ENCODE data around the gene SVOPL. TPM values are rescaled to one million over a fixed set of nuclear protein-coding genes. Genes with fewer than 3 reads are reported as not detected.
A peak's percentile ranks its signal among the peaks of the same experiment; 100 is the strongest.

SVOPL gene
- total and polyA plus RNA-seq, 4 donors: 0.33 TPM; not detected in 3

GRCh38 chr7:138568655-138569054, 132.5 kb downstream of the SVOPL start:
- Histone ChIP-seq H3K36me3 (ENCODE audit: control insufficient read depth in 4 of 4, insufficient read depth in 3 of 4, low read depth in 1 of 4, low read length in 3 of 4) (peaks cover 2 to 33% (median 29%) of the 10 kb centered on the region in 4 donors), H3K9me3 (ENCODE audit: control insufficient read depth in 4 of 4, low read length in 3 of 4) (peaks cover 0 to 6% (median 2%) of the 10 kb centered on the region in 4 donors), H3K4me3 (ENCODE audit: low read depth in 1 of 3, low read length in 3 of 3) (no peak overlapping the region), H3K27ac (ENCODE audit: low read depth in 1 of 2, low read length in 2 of 2) (no peak overlapping the region), H3K27me3 (ENCODE audit: control insufficient read depth in 4 of 4, insufficient read depth in 4 of 4, low read length in 3 of 4) (no peaks in the 10 kb centered on the region), H3K4me1 (ENCODE audit: control insufficient read depth in 4 of 4, insufficient read depth in 4 of 4, low read length in 3 of 4) (peaks cover 8 to 27% (median 12%) of the 10 kb centered on the region in 4 donors), H3K9ac (ENCODE audit: low read depth in 1 of 2, low read length in 2 of 2) (no peak overlapping the region)
- WGBS: 95% methylated on average over 2 of the region's 2 CpGs
- DNase-seq (ENCODE audit: low spot score): no peak
- TF ChIP-seq RAD21 (IDR thresholded peaks at IDR 0.05) (no peak), TAF1 (conservative IDR thresholded peaks at IDR 0.05) (no peak), CTCF (IDR thresholded peaks at IDR 0.05; ENCODE audit: low read depth, low read length, missing input control) (no peak), SP1 (IDR thresholded peaks at IDR 0.05) (no peak), NR2F2 (IDR thresholded peaks at IDR 0.05) (no peak)
- TF ChIP-seq, protein P1, sequence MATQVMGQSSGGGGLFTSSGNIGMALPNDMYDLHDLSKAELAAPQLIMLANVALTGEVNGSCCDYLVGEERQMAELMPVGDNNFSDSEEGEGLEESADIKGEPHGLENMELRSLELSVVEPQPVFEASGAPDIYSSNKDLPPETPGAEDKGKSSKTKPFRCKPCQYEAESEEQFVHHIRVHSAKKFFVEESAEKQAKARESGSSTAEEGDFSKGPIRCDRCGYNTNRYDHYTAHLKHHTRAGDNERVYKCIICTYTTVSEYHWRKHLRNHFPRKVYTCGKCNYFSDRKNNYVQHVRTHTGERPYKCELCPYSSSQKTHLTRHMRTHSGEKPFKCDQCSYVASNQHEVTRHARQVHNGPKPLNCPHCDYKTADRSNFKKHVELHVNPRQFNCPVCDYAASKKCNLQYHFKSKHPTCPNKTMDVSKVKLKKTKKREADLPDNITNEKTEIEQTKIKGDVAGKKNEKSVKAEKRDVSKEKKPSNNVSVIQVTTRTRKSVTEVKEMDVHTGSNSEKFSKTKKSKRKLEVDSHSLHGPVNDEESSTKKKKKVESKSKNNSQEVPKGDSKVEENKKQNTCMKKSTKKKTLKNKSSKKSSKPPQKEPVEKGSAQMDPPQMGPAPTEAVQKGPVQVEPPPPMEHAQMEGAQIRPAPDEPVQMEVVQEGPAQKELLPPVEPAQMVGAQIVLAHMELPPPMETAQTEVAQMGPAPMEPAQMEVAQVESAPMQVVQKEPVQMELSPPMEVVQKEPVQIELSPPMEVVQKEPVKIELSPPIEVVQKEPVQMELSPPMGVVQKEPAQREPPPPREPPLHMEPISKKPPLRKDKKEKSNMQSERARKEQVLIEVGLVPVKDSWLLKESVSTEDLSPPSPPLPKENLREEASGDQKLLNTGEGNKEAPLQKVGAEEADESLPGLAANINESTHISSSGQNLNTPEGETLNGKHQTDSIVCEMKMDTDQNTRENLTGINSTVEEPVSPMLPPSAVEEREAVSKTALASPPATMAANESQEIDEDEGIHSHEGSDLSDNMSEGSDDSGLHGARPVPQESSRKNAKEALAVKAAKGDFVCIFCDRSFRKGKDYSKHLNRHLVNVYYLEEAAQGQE (IDR thresholded peaks at IDR 0.05): no peak

DNA sequence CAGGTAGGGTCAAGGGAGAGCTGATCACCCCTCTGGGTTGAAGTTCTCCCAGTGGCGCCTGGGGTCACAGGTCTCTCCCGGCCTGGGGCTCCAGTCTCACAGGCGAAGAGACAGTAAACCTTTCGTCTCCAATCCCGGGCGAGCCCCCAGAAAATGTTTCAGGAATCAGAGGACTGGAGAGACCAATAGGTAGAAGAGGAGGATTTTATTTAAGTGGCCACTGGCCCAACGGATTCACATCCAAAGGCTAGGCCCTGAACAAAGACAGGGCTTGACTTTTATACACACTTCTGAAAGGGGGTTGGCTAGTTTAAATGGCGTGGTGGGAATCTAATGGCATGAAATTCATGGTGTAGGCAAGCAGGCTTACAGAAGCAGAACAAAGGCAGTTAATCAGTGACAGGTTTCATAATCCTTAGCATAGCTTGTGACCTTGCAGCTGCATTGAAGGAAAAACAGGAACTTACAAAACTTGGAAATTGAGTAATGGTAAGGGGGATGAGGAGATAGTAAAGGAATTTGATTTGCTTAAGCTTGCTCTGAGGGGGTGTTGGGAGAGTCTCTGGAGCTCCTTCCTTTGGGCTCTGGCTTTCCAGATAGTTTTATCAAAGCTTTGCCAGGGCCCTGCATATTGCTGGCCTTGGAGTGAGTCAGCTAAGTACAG, 135.6 kb downstream of the SVOPL start:
- Histone ChIP-seq H3K4me1 (ENCODE audit: control insufficient read depth in 4 of 4, insufficient read depth in 4 of 4, low read length in 3 of 4) (peaks cover 8 to 42% (median 20%) of the 10 kb centered on the region in 4 donors), H3K36me3 (ENCODE audit: control insufficient read depth in 4 of 4, insufficient read depth in 3 of 4, low read depth in 1 of 4, low read length in 3 of 4) (peaks cover 2 to 21% (median 17%) of the 10 kb centered on the region in 4 donors), H3K4me3 (ENCODE audit: low read depth in 1 of 3, low read length in 3 of 3) (peak overlapping the region in 1 of 3 donors; percentile 59), H3K27me3 (ENCODE audit: control insufficient read depth in 4 of 4, insufficient read depth in 4 of 4, low read length in 3 of 4) (no peaks in the 10 kb centered on the region), H3K9ac (ENCODE audit: low read depth in 1 of 2, low read length in 2 of 2) (no peak overlapping the region), H3K9me3 (ENCODE audit: control insufficient read depth in 4 of 4, low read length in 3 of 4) (peaks cover 0 to 6% (median 2%) of the 10 kb centered on the region in 4 donors), H3K27ac (ENCODE audit: low read depth in 1 of 2, low read length in 2 of 2) (peak overlapping the region; percentile 80 to 86)
- DNase-seq (ENCODE audit: low spot score): no peak
- 79% methylated on average over 8 of the region's 8 CpGs for WGBS
- TF ChIP-seq FOXA2 (IDR thresholded peaks at IDR 0.05) (no peak), YY1 (IDR thresholded peaks at IDR 0.05) (peak; percentile 53), GABPA (IDR thresholded peaks at IDR 0.05 in 1 of 2, conservative IDR thresholded peaks at IDR 0.05 in 1 of 2) (peak in 1 of 2 donors; percentile 25), CTCF (IDR thresholded peaks at IDR 0.05; ENCODE audit: low read depth, low read length, missing input control) (no peak), RXRA (IDR thresholded peaks at IDR 0.05) (peak; percentile 57 to 69), TAF1 (conservative IDR thresholded peaks at IDR 0.05) (no peak), NR2F2 (IDR thresholded peaks at IDR 0.05) (no peak), HNF4G (IDR thresholded peaks at IDR 0.05) (no peak), RAD21 (IDR thresholded peaks at IDR 0.05) (peak; percentile 22 to 47), SP1 (IDR thresholded peaks at IDR 0.05) (peak; percentile 55), EGR1 (IDR thresholded peaks at IDR 0.05; ENCODE audit: low read depth in 2 of 2) (no peak), JUND (IDR thresholded peaks at IDR 0.05) (peak in 1 of 2 donors; percentile 66), FOXA1 (IDR thresholded peaks at IDR 0.05) (no peak)
- TF ChIP-seq, protein P2, sequence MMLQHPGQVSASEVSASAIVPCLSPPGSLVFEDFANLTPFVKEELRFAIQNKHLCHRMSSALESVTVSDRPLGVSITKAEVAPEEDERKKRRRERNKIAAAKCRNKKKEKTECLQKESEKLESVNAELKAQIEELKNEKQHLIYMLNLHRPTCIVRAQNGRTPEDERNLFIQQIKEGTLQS (IDR thresholded peaks at IDR 0.05): no peak
- TF ChIP-seq, protein P3, sequence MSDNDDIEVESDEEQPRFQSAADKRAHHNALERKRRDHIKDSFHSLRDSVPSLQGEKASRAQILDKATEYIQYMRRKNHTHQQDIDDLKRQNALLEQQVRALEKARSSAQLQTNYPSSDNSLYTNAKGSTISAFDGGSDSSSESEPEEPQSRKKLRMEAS (IDR thresholded peaks at IDR 0.05): no peak
- TF ChIP-seq, protein P1 (IDR thresholded peaks at IDR 0.05): no peak
- TF ChIP-seq, protein P4, sequence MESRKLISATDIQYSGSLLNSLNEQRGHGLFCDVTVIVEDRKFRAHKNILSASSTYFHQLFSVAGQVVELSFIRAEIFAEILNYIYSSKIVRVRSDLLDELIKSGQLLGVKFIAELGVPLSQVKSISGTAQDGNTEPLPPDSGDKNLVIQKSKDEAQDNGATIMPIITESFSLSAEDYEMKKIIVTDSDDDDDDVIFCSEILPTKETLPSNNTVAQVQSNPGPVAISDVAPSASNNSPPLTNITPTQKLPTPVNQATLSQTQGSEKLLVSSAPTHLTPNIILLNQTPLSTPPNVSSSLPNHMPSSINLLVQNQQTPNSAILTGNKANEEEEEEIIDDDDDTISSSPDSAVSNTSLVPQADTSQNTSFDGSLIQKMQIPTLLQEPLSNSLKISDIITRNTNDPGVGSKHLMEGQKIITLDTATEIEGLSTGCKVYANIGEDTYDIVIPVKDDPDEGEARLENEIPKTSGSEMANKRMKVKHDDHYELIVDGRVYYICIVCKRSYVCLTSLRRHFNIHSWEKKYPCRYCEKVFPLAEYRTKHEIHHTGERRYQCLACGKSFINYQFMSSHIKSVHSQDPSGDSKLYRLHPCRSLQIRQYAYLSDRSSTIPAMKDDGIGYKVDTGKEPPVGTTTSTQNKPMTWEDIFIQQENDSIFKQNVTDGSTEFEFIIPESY (IDR thresholded peaks at IDR 0.05): no peak

Data from liver (tissue), 9 donors.